HG02763 (cell line): Measurements from ENCODE around the gene PTBP1.

Experiments
- ATAC-seq: cut with Tn5 transposase; IDR thresholded peaks from one replicate; pipeline ENCODE4 v1.9.1; 2021; ENCODE audit warnings: mild to moderate bottlenecking, moderate library complexity; ENCODE audit not compliant: unreplicated experiment

Gene PTBP1

GRCh38 chr19:772063-772462, 25.2 kb upstream of the PTBP1 start:
- ATAC-seq, result no peak

- no peak for ATAC-seq
Observed at GRCh38 chr19:772730-773436, 24.4 kb upstream of the PTBP1 start.

- ATAC-seq, result no peak
Observed at GRCh38 chr19:776549-776948, 20.7 kb upstream of the PTBP1 start.

DNA sequence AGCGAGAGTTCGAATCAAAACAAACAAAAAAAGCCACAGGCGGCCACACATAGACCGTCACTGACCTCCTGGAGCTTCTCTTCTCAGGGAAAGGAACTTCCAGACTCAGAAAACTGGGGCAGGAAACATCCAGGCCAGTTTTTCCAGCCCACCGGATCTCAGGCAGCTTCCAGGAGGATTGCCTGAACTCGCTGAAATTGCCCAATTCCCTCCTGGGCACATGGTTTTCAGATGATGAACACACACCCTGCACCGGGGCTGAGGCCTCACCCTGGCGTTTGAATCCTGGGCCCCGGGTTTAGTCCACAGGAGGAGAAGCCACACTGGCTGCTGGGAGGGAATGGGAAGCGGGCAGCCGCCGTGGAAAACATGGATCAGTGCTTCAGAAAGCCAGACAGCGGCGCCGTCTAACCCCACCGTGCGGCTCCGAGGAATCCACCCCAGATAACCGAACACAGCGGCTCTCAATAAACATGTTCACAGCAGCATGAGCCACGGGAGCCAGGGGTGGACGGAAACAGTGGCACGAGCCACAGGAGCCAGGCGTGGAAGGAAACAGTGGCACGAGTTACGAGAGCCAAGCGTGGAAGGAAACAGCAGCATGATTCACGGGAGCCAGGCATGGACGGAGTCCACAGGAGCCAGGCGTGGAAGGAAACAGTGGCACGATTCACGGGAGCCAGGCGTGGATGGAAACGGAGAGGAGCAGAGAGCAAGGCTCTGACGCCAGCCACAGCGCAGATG, 18.2 kb upstream of the PTBP1 start:
- no peak for ATAC-seq

GRCh38 chr19:780935-781334, 16.3 kb upstream of the PTBP1 start:
- no peak for ATAC-seq

DNA sequence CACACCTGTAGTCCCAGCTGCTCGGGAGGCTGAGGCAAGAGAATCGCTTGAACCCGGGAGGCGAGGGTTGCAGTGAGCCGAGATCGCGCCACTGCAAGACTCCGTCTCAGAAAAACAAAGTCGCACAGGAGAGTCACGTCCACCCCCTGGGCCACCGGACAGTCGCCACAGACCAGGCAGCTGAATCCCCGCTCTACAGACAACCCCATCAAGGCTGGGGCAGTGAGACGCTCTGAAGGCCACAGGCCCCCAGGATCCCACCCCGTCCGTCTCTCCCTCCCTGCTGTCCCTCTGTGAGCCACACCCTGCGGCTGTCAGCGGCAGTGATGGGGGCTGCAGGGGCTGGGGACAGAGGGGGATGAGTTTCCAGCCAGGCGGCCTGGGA, 15.5 kb upstream of the PTBP1 start:
- no peak for ATAC-seq

DNA sequence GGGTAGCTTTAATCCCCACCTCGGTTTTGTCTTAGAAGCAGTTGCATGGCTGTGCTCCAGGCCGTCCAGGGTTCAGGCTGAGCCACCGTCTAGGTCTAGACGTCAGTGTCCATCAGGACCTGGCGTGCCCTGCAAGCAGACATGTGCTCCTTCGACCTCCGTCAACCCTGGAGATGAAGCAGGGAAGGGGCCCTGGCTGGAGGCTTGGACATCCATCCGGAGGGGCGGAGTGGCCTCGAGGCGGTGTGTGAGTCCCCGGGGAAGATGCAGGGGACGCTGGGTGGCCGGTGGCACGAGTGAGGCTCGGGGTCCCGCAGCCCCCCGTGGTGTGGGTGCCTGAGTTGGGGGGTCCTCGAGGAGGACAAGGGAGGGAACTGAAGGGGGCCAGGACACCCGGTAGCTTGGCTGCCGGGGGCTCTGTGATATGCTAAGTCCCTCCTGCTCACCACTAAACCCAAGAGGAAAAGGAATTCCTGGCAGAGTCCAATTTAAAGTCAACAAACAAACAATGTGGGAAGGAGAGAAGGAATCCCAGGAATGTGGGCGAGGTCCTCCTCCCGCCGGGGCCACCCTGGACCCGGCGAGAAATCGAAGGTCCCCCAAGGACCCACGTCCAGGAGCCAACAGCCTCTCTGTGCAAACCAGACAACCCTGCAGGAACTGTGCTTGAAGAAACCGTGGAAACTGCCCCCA, 14.9 kb upstream of the PTBP1 start:
- no peak for ATAC-seq

GRCh38 chr19:782878-783668, 14.2 kb upstream of the PTBP1 start:
- no peak for ATAC-seq

- ATAC-seq, result no peak
Observed at GRCh38 chr19:784541-784940, 12.7 kb upstream of the PTBP1 start.

DNA sequence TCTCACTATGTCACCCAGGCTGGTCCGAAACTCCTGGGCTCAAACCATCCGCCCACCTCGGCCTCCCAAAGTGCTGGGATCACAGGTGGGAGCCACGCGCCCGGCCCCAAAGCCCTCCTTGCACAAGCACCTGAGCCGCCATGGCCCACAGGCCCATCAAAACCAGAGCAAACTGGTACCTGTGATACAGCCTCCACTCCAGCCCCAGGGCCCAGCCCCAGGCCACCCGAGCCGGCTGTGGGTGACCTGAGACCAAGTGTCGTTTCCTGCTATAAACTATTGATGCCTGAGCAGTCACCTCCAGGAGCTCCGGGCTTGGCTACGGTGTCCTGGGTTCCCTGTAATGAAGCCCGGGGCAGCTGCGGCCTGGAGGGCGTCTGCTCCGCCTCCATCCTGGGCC, 9.7 kb upstream of the PTBP1 start:
- no peak for ATAC-seq

DNA sequence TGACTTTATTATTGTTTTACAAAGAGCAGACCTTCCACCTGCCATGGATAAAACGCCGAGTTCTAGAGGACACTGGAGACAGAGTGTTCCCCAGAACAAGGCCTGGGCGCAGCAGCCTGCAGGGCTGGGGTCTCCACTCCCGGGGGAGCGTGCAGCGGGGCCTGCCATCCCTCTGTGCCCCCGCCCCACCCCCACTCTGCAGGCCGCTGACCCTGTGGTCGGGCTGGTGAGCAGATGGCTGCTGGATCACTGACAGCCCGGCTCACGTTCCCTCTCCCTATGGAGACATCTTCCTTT, 8.6 kb upstream of the PTBP1 start:
- no peak for ATAC-seq

- ATAC-seq, result no peak
Observed at GRCh38 chr19:788983-789700, 8.1 kb upstream of the PTBP1 start.

- ATAC-seq, result no peak
Observed at GRCh38 chr19:789701-790060, 7.6 kb upstream of the PTBP1 start.

- no peak for ATAC-seq
Observed at GRCh38 chr19:791007-791566, 6.2 kb upstream of the PTBP1 start.

DNA sequence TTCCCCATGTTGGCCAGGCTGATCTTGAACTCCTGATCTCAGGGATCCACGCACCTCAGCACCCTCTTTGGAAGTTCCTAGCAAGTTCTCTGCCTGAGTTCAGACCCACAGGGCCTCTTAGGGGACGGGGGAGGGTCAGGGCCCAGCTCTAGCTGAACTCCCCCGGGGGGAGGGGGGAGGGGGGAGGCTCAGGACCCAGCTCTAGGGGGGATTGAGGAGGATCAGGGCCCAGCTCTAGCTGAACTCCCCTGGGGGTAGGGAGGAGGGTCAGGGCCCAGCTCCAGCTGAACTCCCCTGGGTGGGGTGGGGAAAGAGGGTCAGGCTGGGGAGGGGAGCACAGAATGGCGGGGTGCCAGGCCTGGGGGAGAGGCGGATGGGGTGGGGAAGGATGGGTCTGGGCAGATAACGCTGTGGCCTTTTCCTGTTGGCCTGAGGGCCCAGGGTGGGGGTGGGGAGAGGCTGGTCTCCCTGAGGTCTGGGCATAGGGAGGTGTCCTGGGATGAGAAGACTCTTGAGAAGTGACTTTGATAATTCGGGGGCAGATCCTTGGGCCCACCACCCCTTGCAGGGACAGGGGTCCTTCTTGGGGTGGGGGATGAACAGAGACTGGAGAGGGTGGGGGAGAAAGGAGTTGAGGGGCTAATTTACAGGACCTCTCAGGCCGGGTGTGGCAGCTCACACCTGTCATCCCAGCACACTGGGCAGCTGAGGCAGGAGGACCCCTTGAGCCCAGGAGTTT, 5.5 kb upstream of the PTBP1 start:
- ATAC-seq, result no peak

GRCh38 chr19:792306-792885, 4.9 kb upstream of the PTBP1 start:
- ATAC-seq, result no peak

GRCh38 chr19:793806-794205, 3.4 kb upstream of the PTBP1 start:
- ATAC-seq, result no peak

DNA sequence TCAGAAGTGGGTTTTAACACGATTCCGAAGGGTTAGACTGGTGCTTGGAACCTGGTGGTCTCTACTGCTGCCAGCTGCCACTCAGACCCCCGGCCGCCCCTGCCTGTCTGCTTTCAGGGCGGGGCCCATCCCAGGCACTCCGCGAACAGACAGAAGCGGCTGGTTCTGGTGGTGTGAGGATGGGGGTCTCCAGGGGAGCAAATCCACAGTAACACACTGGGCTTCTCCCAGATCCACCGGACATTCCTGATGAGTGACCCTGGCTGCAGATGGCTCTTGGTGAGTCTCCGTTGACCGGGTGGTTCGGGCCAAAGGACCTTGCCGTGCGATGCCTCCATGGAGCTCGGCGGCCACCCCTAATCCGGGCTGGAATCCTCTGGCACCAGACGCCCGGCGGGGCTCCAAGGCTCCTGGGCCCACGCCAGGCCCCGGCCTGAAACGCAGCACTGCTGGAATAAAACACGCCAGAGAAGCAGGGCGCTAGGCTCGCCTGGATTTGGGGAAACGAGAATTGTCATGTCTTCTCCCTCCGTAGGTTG, 2.1 kb upstream of the PTBP1 start:
- no peak for ATAC-seq
